ELR (cell line): Measurements from ENCODE around the gene BORCS8.
"Not testable (repeated sequence)": the region's sequence is repeated elsewhere in the genome, so short reads cannot be mapped to it uniquely, and the experiment has no call there.

Experiments
- DNase-seq: peaks from one replicate; pipeline ENCODE4 v3.0.0-alpha.2; 2015; ENCODE audit warnings: low read depth

The BORCS8 gene

GRCh38 chr19:19148504-19148903, 43.4 kb downstream of the BORCS8 start:
- DNase-seq = not testable (repeated sequence)

DNA sequence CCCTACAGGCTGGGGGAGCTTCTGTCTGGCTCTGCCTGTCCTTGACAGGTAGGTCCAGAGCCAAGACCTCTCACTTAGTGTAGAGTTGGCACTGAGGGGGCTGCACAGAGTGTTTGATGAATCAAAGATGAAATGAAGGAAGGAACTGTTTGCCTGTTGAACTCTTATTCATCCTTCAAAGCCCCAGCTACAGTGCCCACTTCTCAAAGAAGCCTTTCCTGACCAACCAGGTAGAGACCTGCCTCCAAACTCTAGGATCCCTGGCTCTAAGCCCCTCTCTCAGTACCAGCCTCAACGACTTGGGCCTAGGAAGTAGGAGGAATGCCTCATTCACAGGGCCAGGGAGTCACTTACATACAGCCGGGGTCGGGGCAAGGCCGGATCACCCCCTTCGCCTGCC, 44.6 kb downstream of the BORCS8 start:
- DNase-seq = no peak

DNA sequence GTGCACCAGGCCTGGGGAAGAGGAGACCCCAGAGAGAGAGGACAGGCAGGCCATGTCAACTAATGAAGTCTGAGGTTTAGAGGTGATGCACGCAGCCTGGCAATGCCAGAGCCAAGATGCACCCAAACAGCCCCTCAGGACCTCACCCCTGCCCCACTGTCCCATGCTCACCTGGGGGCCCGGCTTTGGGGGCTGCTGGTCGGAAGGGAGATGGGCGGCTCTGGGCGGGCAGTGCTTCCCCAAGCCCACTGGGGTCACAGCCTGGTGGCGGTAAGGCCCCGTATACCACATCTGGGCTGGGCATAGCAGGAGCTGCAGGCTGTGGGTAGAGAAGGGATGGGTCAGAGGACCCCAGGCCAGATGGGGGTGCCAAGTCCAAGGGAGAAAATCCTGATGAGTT, 45.1 kb downstream of the BORCS8 start:
- DNase-seq = no peak

GRCh38 chr19:19145684-19146608, 46.0 kb downstream of the BORCS8 start:
- DNase-seq = peak; percentile 67

DNA sequence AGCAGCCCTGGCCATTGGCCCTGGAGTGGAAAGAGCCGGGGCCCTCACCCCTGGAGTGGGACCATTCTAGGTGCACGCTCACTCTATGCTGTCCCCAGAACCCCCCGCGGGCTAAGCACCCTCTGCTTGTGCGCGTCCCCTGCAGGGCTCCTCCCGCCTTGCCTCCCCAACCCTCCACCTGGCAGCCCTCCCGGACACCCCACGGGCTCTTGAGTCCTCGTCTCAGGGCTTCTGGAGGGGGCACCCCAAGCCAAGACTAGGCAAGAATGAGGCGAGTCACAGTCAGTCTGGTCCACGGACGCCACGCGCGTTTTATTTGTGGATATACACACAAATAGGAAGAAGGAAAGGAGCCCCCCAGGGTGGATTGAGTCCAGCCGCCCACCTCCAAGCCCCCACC, 46.7 kb downstream of the BORCS8 start:
- no peak for DNase-seq

GRCh38 chr19:19142347-19142746, 49.6 kb downstream of the BORCS8 start:
- DNase-seq = no peak

DNA sequence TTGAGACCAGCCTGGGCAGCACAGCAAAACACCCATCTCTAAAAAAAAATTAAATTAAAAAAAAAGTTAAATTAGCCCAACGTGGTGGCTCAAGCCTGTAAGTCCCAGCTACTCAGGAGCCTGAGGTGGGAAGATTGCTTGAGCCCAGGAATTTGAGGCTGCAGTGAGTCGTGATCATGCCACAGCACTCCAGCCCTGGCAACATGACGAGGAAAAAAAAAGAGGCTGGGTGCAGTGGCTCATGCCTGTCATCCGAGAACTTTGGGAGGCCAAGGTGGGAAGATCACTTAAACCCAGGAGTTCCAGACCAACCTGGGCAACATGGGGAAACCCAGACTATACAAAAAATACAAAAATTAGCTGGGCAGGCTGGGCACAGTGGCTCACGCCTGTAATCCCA, 51.5 kb downstream of the BORCS8 start:
- DNase-seq = no peak

- DNase-seq = no peak
These were observed 52.1 kb downstream of the BORCS8 start for GRCh38 chr19:19139876-19140229.

GRCh38 chr19:19138109-19138981, 53.6 kb downstream of the BORCS8 start, which contains the start of gene TMEM161A:
TMEM161A (minus strand) TSS chr19:19138478; CDS start chr19:19138428, 50 bp downstream.
- DNase-seq = peak; percentile 99

DNA sequence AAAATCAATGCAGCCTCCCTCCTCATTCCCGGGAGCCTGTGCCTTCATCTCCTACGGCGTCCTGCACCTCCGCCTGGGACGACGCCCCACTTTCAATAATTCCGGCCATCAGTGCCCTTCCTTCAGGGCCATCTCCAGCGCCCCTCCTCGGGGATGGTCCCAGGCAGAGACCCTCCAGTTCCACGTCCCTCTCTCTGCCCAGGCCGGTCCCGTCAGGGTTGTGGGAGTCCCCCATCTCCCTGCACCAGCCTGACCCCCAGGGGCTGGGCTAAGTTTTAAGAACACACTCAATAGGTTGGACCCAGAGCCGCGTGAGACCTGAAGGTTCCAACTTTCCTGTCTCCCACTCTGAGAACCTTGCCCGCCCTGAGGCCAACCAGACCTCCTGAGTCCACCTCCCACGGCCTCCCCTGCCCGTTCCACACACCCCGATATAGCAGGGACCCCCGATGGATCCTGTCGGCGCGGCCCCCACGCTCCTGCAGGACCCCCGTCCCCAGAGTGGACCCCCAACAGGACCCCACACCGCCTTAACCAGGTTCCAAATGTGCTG, 54.3 kb downstream of the BORCS8 start:
- DNase-seq = peak; percentile 42

DNA sequence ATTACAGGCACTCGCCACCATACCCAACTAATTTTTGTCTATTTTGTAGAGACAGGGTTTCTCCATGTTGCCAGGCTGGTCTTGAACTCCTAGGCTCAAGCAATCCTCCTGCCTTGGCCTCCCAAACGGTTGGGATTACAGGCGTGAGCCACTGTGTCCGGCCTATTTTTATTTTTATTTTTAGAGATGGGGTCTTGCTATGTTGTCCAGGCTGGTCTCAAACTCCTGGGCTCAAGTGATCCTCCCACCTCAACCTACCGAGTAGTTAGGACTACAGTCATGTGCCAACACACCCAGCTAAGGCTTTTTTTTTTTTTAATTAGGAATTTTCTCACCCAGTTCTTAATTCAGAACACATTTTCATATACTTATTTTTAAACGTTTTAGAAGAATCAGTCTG, 56.2 kb downstream of the BORCS8 start:
- not testable (repeated sequence) for DNase-seq

GRCh38 chr19:19134687-19135158, 57.2 kb downstream of the BORCS8 start:
- DNase-seq = no peak

DNA sequence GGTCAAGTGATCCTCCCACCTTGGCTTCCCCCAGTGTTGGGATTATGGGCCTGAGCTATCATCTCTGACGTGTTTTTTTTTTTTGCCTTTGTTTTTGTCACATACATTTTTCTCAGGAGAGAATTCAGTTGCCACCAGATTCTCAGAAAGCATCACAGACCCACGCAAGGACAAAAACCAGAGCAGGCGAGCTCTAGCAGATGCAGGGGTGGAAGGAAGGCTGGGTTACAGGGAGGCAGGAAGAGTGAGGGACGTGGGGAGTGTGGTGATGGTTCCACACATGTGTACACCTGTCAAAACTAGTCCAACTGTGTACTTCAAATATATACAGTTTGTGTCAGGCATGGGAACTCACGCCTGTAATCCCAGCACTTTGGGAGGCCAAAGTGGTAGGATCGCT, 58.0 kb downstream of the BORCS8 start:
- DNase-seq = no peak

- DNase-seq = no peak
These were observed 59.0 kb downstream of the BORCS8 start for GRCh38 chr19:19132912-19133311.

DNA sequence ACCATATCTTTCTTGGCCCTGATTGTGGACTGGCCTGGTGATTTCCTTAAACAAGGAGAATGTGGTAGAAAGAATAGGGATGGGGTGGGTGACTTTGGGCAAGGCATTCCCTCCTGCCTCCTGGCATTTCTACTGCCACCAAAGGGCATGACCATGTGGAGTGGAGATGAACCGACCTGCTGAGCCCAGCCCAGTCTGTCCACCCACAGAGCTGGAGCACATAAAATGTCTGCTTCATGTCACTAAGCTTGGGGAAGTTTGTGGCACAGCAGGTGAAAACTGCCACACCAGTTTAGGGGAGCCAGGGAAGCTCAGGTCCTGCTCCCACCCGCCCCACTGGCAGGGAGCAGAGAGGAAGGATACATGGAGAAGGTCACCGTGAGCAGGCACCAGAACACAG, 60.0 kb downstream of the BORCS8 start:
- no peak for DNase-seq
